HG03064 (cell line): Measurements from ENCODE around the gene ZNF507.

Experiments used
- ATAC-seq: cut with Tn5 transposase; IDR thresholded peaks from one replicate; pipeline ENCODE4 v1.9.1; 2021; ENCODE audit warnings: low read depth; ENCODE audit not compliant: unreplicated experiment

ZNF507 gene

GRCh38 chr19:32339423-32339822, 6.0 kb upstream of the ZNF507 start:
- ATAC-seq: no peak

GRCh38 chr19:32339988-32340874, 5.2 kb upstream of the ZNF507 start:
- ATAC-seq: no peak

- ATAC-seq: no peak
Observed at GRCh38 chr19:32342695-32343094, 2.7 kb upstream of the ZNF507 start.

DNA sequence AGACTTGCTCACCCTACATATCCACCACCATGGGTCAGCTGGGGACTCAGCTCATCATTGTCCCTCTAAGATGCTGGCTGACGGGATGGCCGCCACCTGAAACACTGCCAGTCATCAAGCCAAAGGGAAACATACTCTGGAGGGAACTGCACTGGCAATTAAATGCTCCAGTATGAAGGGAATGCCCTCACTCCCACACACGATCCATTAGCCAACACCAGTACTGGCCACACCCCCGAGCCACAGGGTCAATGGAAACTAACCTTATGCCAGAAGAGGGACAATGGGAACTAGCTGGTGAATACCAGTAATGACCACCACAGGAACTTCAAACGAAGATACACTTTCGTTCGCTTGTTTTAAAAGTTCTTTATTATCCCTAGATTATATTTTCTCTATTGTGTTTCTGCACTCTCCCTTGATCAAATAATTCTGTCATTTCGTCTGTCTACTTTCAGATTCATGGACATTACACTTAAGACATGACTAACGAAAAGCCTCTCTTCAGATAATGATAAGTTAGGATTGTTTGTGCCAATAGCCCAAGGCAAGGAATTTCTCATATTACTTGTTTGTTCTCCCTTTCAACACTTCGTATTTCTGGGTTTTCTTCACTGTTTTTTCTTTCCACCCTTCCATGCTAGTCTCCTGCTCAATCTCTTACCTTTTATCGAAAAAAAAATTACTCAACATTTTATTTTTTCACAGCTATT, 1.7 kb upstream of the ZNF507 start:
- ATAC-seq: no peak

DNA sequence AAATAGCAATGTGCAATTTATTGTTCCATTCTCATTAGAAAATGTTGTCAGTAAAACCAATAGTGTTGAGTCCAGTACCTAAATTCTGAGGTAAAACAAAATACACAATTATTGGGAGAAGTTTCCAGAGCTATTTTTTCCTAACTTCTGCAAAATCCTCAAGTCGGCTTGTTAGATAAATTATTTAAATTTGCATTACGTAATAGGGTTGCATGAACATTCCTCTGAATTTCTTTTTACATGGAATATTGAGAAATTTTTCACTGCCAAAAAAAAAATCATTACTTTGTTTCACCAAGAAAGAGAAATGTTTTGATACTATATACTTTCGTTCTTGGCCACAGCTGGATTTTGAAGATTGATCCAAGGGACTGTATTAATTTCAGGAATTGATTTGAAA, 1.5 kb downstream of the ZNF507 start:
- no peak for ATAC-seq

DNA sequence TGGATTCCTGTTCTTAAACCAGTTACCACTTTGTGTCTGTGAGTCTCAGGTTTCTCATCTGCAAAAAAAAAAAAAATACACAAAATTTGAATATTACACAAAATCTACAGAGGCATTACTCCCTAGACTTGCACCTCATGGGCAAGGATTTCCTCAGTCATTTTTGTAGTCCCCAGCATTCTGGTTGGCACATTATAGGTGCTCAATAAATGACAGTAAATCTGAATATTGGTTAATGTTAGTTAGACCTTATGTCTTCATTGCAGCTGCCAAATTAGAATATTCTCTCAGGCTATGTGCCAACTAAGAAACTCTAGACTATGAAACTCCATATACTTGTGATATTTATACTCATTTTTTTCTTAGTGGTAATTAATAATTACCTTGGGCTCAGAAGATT, 2.2 kb downstream of the ZNF507 start:
- ATAC-seq: no peak

DNA sequence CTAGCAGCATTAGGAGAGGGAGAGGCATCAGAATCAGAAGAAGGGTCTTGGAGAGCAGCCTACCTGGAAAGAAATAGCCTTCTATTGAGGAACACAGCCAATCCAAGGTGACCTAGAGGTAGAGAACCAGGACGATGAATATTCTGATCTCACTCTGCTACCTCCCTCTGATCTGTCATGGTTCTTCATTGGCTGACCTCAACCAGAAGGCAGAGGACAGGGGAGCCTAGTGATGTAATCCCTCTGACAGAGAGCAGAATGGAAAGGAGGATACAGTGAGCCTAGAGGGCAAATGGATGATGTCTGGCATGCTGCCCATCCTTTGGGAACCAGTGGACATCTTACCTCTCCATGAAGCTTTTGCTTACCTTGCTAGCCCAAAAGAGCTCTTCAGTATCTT, 3.6 kb downstream of the ZNF507 start:
- no peak for ATAC-seq

- ATAC-seq: no peak
Observed at GRCh38 chr19:32349724-32350470, 4.5 kb downstream of the ZNF507 start.

GRCh38 chr19:32350471-32350865, 5.1 kb downstream of the ZNF507 start:
- no peak for ATAC-seq

- no peak for ATAC-seq
Observed at GRCh38 chr19:32350987-32351348, 5.6 kb downstream of the ZNF507 start.

DNA sequence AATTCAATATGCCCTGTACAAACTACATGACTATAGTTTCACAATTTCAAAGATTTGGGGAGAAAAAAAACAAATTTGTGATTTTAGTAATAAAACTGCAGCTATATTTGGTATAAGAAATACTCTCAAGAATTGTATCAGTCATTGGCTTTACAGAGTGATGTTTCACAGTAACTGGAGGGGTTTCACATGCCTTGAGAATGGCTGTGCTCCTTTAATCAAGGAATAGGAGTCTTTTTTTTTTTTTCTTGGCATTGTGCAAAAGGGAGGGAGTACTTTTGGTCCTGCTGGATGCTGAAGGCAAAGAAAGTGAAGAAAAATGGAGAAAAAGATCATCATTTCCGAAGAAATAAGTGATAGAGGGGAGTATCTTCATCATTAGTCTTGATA, 6.8 kb downstream of the ZNF507 start:
- no peak for ATAC-seq

DNA sequence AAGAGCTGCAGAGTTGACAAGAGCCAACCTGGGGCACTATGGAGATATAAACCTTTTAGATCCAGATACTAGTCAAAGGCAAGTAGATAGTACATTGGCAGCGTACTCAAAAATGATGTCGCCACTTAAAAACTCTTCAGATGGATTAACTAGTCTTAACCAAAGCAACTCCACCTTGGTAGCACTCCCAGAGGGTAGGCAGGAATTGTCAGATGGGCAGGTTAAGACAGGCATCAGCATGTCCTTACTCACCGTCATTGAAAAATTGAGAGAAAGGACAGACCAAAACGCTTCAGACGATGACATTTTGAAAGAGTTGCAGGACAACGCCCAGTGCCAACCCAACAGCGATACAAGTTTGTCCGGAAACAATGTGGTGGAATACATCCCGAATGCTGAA, 8.9 kb downstream of the ZNF507 start:
- no peak for ATAC-seq

DNA sequence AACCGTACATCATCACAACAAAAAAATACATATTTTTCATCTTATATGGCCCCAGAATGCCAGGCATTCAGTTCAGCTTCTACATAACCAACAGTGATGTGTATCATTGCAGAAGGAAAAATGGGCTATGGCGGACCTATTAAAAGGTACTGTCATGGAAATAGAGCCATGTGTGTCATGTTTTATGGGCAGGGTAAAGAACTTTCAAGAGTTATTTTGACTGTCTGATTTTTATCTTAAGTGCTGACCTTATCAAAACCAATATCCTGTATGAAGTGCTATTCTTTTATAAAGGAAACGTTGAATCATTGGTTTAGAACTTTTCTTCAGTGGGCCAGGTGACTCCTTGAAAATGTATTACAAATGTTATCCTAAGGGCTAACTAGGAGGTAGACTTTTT, 9.9 kb downstream of the ZNF507 start:
- ATAC-seq: no peak

GRCh38 chr19:32357720-32358119, 12.3 kb downstream of the ZNF507 start:
- ATAC-seq: no peak

GRCh38 chr19:32358321-32358720, 12.9 kb downstream of the ZNF507 start:
- ATAC-seq: no peak

DNA sequence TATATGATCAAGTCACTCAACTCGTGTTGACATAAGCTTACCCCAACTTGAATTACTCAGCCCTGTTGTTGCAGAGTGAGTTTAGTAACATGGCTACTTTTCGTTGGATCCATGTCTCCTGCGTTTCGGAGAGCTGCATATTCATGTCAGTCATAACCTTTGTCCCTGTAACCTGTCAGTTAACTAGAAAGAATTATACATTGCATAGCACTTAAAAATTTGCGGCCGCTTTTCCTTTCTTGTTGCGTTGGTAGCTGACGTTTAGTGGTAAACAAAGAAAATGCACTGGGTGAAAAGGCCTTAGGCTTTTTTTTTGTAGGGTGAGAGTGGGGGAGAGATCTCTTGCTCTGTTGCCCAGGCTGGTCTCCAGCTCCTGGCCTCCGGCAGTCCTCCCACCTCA, 14.2 kb downstream of the ZNF507 start:
- no peak for ATAC-seq

GRCh38 chr19:32361574-32362317, 16.3 kb downstream of the ZNF507 start:
- no peak for ATAC-seq

DNA sequence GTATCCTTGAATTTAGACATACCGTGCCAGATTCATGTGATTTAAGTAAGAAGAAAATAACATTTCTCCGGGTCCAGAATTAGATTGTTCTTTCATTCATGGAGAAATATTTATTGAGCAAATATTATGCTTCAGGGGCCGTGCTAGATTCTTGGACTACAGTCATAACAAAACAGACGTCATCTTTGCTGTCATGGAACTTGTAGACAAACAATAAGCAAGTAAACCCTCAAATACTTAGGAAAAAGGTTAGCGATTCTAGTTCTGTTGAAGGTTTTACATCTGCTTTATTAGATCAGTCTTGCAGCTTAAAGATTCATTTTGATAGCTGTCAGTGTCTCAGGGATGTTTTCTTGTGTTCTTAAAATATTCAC, 16.9 kb downstream of the ZNF507 start:
- ATAC-seq: no peak

DNA sequence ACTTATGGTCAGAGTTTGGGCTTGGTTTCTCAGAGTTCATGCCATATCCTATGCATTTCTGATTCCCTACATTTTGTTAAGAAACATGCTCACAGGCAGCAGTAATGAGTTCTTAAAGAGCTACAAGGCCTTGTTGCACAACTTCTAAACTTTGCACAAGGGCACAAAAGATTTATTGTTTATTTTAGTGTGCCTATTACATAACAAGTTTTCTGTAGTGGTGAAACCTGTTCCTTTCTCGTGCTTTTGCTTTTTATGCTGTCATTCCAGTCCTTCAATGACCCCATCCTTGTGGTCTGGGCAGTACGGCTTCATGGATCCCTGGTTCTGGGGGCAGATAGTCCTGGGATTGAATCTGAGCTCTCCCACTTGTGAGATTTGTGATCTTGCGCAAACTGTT, 17.8 kb downstream of the ZNF507 start:
- ATAC-seq: no peak

- no peak for ATAC-seq
Observed at GRCh38 chr19:32363632-32364031, 18.2 kb downstream of the ZNF507 start.

DNA sequence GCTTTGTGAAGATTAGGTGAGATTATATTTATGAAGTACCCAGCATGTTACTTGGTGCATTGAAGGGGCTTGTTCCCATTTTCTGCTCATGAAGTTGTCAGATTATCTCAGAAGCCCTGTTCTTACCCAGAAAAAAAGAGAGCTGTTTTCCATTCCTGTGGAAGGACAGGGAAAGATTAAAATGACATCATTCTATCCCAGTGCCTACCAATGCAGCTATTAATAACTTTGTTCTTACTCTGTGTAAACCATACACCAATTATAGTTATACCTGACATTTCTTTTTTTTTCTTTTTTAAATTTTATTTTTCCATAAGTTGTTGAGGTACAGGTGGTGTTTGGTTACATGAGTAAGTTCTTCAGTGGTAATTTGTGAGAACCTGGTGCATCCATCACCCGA, 18.6 kb downstream of the ZNF507 start:
- no peak for ATAC-seq
